Natural killer cell (primary cell): ENCODE results near the gene RNF214. TPM values are rescaled to one million over a fixed set of nuclear protein-coding genes. Genes with fewer than 3 reads are reported as not detected.

Source experiments
- ATAC-seq, 3 donors: fragments of 150-1000 bp in 2 of 3; fragments of 200-7000 bp in 1 of 3; cut with Tn5 transposase; 1 replicate in 1 of 3; 2 replicates in 2 of 3; pipeline ENCODE4 v1.10.0; 2021; ENCODE audit warnings: mild to moderate bottlenecking in 2 of 3, moderate library complexity in 2 of 3
- DNase-seq, 2 donors: peaks; one replicate each; pipeline versions ENCODE4 v3.0.0 to v3.0.0-alpha.2; 2013 to 2021; ENCODE audit warnings: mixed read lengths in 1 of 2
- H3K27ac ChIP-seq: one replicate; pipeline ENCODE4 v1.5.1; 2013; ENCODE audit warnings: mild to moderate bottlenecking, low read length
- H3K27me3 ChIP-seq: one replicate; pipeline ENCODE4 v1.6.1; 2013; ENCODE audit warnings: low read length; ENCODE audit not compliant: control insufficient read depth, insufficient read depth
- H3K36me3 ChIP-seq: one replicate; pipeline ENCODE4 v1.6.1; 2013; ENCODE audit warnings: low read length; ENCODE audit not compliant: control insufficient read depth, insufficient read depth
- H3K4me1 ChIP-seq: one replicate; pipeline ENCODE4 v1.6.1; 2013; ENCODE audit warnings: low read length; ENCODE audit not compliant: control insufficient read depth, insufficient read depth
- H3K4me3 ChIP-seq: one replicate; pipeline ENCODE4 v1.5.1; 2013; ENCODE audit warnings: low read length
- H3K9me3 ChIP-seq: one replicate; pipeline ENCODE4 v1.6.1; 2013; ENCODE audit warnings: low read length; ENCODE audit not compliant: control insufficient read depth, insufficient read depth
- H3K27ac Mint-ChIP-seq, 2 donors: one replicate each; pipeline ENCODE4 v1.8.0; 2022; ENCODE audit warnings: mild to moderate bottlenecking in 2 of 2, mixed read lengths in 2 of 2, moderate library complexity in 1 of 2
- H3K27me3 Mint-ChIP-seq, 2 donors: one replicate each; pipeline ENCODE4 v1.8.0; 2022; ENCODE audit warnings: low read depth in 2 of 2, mixed read lengths in 2 of 2
- H3K36me3 Mint-ChIP-seq: one replicate; pipeline ENCODE4 v1.8.0; 2022; ENCODE audit warnings: mixed read lengths
- H3K4me1 Mint-ChIP-seq, 2 donors: one replicate each; pipeline ENCODE4 v1.8.0; 2022; ENCODE audit warnings: mixed read lengths in 2 of 2
- H3K4me3 Mint-ChIP-seq: one replicate; pipeline ENCODE4 v1.8.0; 2022; ENCODE audit warnings: mild to moderate bottlenecking, moderate library complexity, mixed read lengths
- H3K9me3 Mint-ChIP-seq, 2 donors: one replicate each; pipeline ENCODE4 v1.8.0; 2022; ENCODE audit warnings: mixed read lengths in 2 of 2
- WGBS: methylation state at CpG from one replicate; pipeline ENCODE4 v1.1.7; 2013; ENCODE audit warnings: missing lambda C conversion rate; ENCODE audit not compliant: insufficient coverage; 5-methylcytosine and 5-hydroxymethylcytosine counted together
- intact Hi-C: fragments of 100-400 bp; cut with micrococcal nuclease; formaldehyde crosslinking; loops from one replicate; pipeline ENCODE4 v1.14.2; 2022
- total RNA-seq, 4 donors: library from RNA; stranded (reverse); fragments of 120-200 nt in 1 of 4; gene quantifications; one replicate each; pipeline versions ENCODE4 v1.2.3 to v1.2.4, GENCODE V29; 2013 to 2022
- TF ChIP-seq, protein P1 (sequence below): fragments of 200-600 bp; IDR thresholded peaks from one replicate; pipeline ENCODE4 v1.8.0; 2022; ENCODE audit warnings: antibody characterized with exemption

RNF214 gene
- total RNA-seq, 3 donors from 2014 or later (not counting 1 experiment from before 2014, with no cell fraction given) = 13.7 to 20.7 (median 17.3) TPM

DNA sequence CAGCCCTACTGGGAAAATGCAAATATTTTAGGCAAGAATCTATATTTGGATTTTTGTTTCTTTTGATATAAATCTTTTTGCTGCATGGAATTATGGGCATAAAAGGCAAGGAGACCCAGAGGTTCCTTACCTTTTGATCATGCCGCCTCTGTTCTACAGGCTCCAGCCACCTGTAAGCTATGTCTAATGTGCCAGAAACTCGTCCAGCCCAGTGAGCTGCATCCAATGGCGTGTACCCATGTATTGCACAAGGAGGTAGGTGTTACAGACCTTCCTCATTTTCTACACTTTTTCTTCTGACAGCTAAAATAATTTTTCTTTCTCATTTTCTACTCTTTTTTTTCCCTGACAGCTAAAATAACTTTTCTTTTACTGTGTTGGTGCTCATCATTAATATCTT, 50.5 kb downstream of the RNF214 start:
- Histone ChIP-seq H3K4me1 (no peaks in the 10 kb centered on the region), H3K4me3 (no peak overlapping the region), H3K27ac (no peak overlapping the region), H3K9me3 (no peaks in the 10 kb centered on the region), H3K36me3 (peaks cover 46% of the 10 kb centered on the region), H3K27me3 (no peaks in the 10 kb centered on the region)
- ATAC-seq (no peak), DNase-seq (no peak)
- 91% methylated on average over 3 of the region's 3 CpGs for WGBS
- Mint-ChIP-seq H3K27me3 (no peaks in the 10 kb centered on the region), H3K9me3 (no peaks in the 10 kb centered on the region), H3K4me3 (no peak overlapping the region), H3K36me3 (peaks cover 21% of the 10 kb centered on the region), H3K4me1 (no peaks in the 10 kb centered on the region), H3K27ac (no peak overlapping the region)
- intact Hi-C loops = no loop called here
- TF ChIP-seq, protein P1, sequence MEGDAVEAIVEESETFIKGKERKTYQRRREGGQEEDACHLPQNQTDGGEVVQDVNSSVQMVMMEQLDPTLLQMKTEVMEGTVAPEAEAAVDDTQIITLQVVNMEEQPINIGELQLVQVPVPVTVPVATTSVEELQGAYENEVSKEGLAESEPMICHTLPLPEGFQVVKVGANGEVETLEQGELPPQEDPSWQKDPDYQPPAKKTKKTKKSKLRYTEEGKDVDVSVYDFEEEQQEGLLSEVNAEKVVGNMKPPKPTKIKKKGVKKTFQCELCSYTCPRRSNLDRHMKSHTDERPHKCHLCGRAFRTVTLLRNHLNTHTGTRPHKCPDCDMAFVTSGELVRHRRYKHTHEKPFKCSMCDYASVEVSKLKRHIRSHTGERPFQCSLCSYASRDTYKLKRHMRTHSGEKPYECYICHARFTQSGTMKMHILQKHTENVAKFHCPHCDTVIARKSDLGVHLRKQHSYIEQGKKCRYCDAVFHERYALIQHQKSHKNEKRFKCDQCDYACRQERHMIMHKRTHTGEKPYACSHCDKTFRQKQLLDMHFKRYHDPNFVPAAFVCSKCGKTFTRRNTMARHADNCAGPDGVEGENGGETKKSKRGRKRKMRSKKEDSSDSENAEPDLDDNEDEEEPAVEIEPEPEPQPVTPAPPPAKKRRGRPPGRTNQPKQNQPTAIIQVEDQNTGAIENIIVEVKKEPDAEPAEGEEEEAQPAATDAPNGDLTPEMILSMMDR = no peak

DNA sequence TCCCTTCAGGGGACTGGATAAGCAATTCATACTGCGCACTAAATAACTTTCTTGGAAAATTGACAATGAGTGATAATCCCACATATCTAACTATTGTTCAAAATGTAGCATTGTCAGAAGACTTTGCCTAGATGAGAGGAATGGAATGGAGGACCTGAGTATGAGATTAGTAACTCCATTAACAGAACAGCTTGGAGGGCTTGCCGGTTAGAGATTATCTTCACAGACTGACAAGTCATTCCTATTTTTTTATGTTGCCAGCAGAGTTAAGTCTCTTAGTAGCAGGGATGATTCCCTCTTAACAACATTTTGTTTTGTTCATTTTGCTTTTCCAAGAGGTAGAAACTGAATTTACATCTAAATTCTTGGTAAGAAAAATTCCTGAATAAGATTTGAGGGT, 51.6 kb downstream of the RNF214 start:
- WGBS = 100% methylated on average over 1 of the region's 2 CpGs
- H3K27me3 ChIP-seq = no peaks in the 10 kb centered on the region
- no peaks in the 10 kb centered on the region for H3K4me1 Mint-ChIP-seq
- no peak overlapping the region for H3K4me3 Mint-ChIP-seq
- H3K27ac ChIP-seq = no peak overlapping the region
- ATAC-seq = no peak
- no peak for DNase-seq
- H3K9me3 ChIP-seq = no peaks in the 10 kb centered on the region
- peaks cover 21% of the 10 kb centered on the region for H3K36me3 Mint-ChIP-seq
- TF ChIP-seq, protein P1 = no peak
- intact Hi-C loops = no loop called here
- H3K27ac Mint-ChIP-seq = no peak overlapping the region
- H3K4me1 ChIP-seq = no peaks in the 10 kb centered on the region
- no peaks in the 10 kb centered on the region for H3K9me3 Mint-ChIP-seq
- no peak overlapping the region for H3K4me3 ChIP-seq
- H3K27me3 Mint-ChIP-seq = no peaks in the 10 kb centered on the region
- peaks cover 46% of the 10 kb centered on the region for H3K36me3 ChIP-seq

DNA sequence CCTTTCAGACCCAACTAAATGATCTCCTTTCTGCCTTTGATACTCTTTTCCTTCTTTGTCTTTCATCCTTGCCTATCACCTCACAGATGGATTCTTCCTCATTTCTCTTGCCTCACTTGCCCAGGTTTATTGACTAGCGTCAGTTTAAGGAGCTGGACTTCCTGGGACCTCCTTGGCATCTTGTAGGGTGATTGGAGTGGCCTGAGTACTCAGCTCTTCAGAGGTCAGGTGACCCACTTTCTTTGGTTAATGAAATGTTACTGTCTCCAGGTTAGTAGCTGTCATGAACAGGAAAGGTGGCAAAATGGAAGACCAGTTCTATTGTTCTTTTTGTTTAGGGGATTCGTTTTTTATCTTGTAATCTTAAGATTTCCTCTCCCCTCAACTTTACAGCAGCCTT, 54.1 kb downstream of the RNF214 start:
- H3K36me3 Mint-ChIP-seq = peaks cover 17% of the 10 kb centered on the region
- Histone ChIP-seq H3K27me3 (no peaks in the 10 kb centered on the region), H3K4me3 (no peak overlapping the region), H3K27ac (no peak overlapping the region), H3K4me1 (no peaks in the 10 kb centered on the region), H3K36me3 (peaks cover 38% of the 10 kb centered on the region), H3K9me3 (no peaks in the 10 kb centered on the region)
- H3K4me3 Mint-ChIP-seq = no peak overlapping the region
- H3K9me3 Mint-ChIP-seq = no peaks in the 10 kb centered on the region
- no peaks in the 10 kb centered on the region for H3K27me3 Mint-ChIP-seq
- WGBS = 100% methylated on average over 1 of the region's 2 CpGs
- TF ChIP-seq, protein P1 = no peak
- no peaks in the 10 kb centered on the region for H3K4me1 Mint-ChIP-seq
- intact Hi-C loops = no loop called here
- ATAC-seq (no peak), DNase-seq (no peak)
- no peak overlapping the region for H3K27ac Mint-ChIP-seq

DNA sequence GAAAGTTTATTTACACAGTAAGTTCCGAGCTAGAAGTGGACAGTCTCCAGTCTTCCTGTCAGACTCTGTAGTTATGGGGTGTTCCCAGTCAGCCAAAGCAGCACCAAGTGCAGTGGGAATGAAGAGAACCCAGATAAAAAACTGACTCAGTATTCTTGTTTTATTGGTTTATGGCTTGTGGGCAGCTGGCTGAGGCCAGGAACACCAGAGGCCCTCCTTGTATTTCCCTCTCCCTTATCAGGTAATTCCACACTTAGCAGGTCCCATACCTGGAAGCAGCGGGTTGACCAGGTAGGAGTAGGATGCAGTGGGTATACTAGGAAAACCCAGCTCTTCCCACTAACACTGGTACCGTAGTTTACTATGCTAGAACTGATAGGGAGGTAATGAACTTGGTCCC, 55.2 kb downstream of the RNF214 start:
- Mint-ChIP-seq H3K9me3 (no peaks in the 10 kb centered on the region), H3K4me3 (no peak overlapping the region), H3K27ac (no peak overlapping the region), H3K36me3 (peaks cover 7% of the 10 kb centered on the region), H3K4me1 (no peaks in the 10 kb centered on the region), H3K27me3 (no peaks in the 10 kb centered on the region)
- no peak overlapping the region for H3K27ac ChIP-seq
- no peak overlapping the region for H3K4me3 ChIP-seq
- H3K36me3 ChIP-seq = peaks cover 30% of the 10 kb centered on the region
- H3K4me1 ChIP-seq = no peaks in the 10 kb centered on the region
- DNase-seq = no peak
- H3K27me3 ChIP-seq = no peaks in the 10 kb centered on the region
- ATAC-seq = no peak
- WGBS = 100% methylated on average over 1 of the region's 3 CpGs
- no peaks in the 10 kb centered on the region for H3K9me3 ChIP-seq
- TF ChIP-seq, protein P1 = no peak
- intact Hi-C loops = no loop called here
